Natural killer cell (primary cell): Measurements from ENCODE around the gene RTN4R. TPM values are rescaled to one million over a fixed set of nuclear protein-coding genes. Genes with fewer than 3 reads are reported as not detected.

ENCODE experiments used
- ATAC-seq, 3 donors: fragments of 150-1000 bp in 2 of 3; fragments of 200-7000 bp in 1 of 3; cut with Tn5 transposase; 1 replicate in 1 of 3; 2 replicates in 2 of 3; pipeline ENCODE4 v1.10.0; 2021; ENCODE audit warnings: mild to moderate bottlenecking in 2 of 3, moderate library complexity in 2 of 3
- DNase-seq, 2 donors: peaks; one replicate each; pipeline versions ENCODE4 v3.0.0 to v3.0.0-alpha.2; 2013 to 2021; ENCODE audit warnings: mixed read lengths in 1 of 2
- H3K27ac ChIP-seq: one replicate; pipeline ENCODE4 v1.5.1; 2013; ENCODE audit warnings: mild to moderate bottlenecking, low read length
- H3K27me3 ChIP-seq: one replicate; pipeline ENCODE4 v1.6.1; 2013; ENCODE audit warnings: low read length; ENCODE audit not compliant: control insufficient read depth, insufficient read depth
- H3K36me3 ChIP-seq: one replicate; pipeline ENCODE4 v1.6.1; 2013; ENCODE audit warnings: low read length; ENCODE audit not compliant: control insufficient read depth, insufficient read depth
- H3K4me1 ChIP-seq: one replicate; pipeline ENCODE4 v1.6.1; 2013; ENCODE audit warnings: low read length; ENCODE audit not compliant: control insufficient read depth, insufficient read depth
- H3K4me3 ChIP-seq: one replicate; pipeline ENCODE4 v1.5.1; 2013; ENCODE audit warnings: low read length
- H3K9me3 ChIP-seq: one replicate; pipeline ENCODE4 v1.6.1; 2013; ENCODE audit warnings: low read length; ENCODE audit not compliant: control insufficient read depth, insufficient read depth
- H3K27ac Mint-ChIP-seq, 2 donors: one replicate each; pipeline ENCODE4 v1.8.0; 2022; ENCODE audit warnings: mild to moderate bottlenecking in 2 of 2, mixed read lengths in 2 of 2, moderate library complexity in 1 of 2
- H3K27me3 Mint-ChIP-seq, 2 donors: one replicate each; pipeline ENCODE4 v1.8.0; 2022; ENCODE audit warnings: low read depth in 2 of 2, mixed read lengths in 2 of 2
- H3K36me3 Mint-ChIP-seq: one replicate; pipeline ENCODE4 v1.8.0; 2022; ENCODE audit warnings: mixed read lengths
- H3K4me1 Mint-ChIP-seq, 2 donors: one replicate each; pipeline ENCODE4 v1.8.0; 2022; ENCODE audit warnings: mixed read lengths in 2 of 2
- H3K4me3 Mint-ChIP-seq: one replicate; pipeline ENCODE4 v1.8.0; 2022; ENCODE audit warnings: mild to moderate bottlenecking, moderate library complexity, mixed read lengths
- H3K9me3 Mint-ChIP-seq, 2 donors: one replicate each; pipeline ENCODE4 v1.8.0; 2022; ENCODE audit warnings: mixed read lengths in 2 of 2
- CTCF ChIP-seq: fragments of 200-600 bp; IDR thresholded peaks from one replicate; pipeline ENCODE4 v1.8.0; 2022; ENCODE audit warnings: antibody characterized with exemption
- WGBS: methylation state at CpG from one replicate; pipeline ENCODE4 v1.1.7; 2013; ENCODE audit warnings: missing lambda C conversion rate; ENCODE audit not compliant: insufficient coverage; 5-methylcytosine and 5-hydroxymethylcytosine counted together
- intact Hi-C: fragments of 100-400 bp; cut with micrococcal nuclease; formaldehyde crosslinking; loops from one replicate; pipeline ENCODE4 v1.14.2; 2022
- total RNA-seq, 4 donors: library from RNA; stranded (reverse); fragments of 120-200 nt in 1 of 4; gene quantifications; one replicate each; pipeline versions ENCODE4 v1.2.3 to v1.2.4, GENCODE V29; 2013 to 2022

The RTN4R gene
- total RNA-seq, 3 donors from 2014 or later (not counting 1 experiment from before 2014, with no cell fraction given): 1.2 to 2.9 (median 1.6) TPM

- H3K27ac Mint-ChIP-seq: peak overlapping the region in 1 of 2 donors; percentile 57
- Histone ChIP-seq H3K9me3 (no peaks in the 10 kb centered on the region), H3K27me3 (no peaks in the 10 kb centered on the region), H3K27ac (no peak overlapping the region), H3K36me3 (no peaks in the 10 kb centered on the region), H3K4me3 (no peak overlapping the region), H3K4me1 (peaks cover 51% of the 10 kb centered on the region)
- H3K4me1 Mint-ChIP-seq: peaks cover 18 to 53% of the 10 kb centered on the region in 2 donors
- no peak for TF ChIP-seq CTCF
- no peaks in the 10 kb centered on the region for H3K27me3 Mint-ChIP-seq
- peak overlapping the region; percentile 53 for H3K4me3 Mint-ChIP-seq
- DNase-seq (peak; percentile 11 to 40), ATAC-seq (peak; percentile 54 to 92 (median 92))
- intact Hi-C loops: loop anchor here (10.0 kb wide), 1 partner anchor 48 kb away; no protein-coding TSS in a partner anchor
- 53% methylated on average over 27 of the region's 27 CpGs for WGBS
- no peaks in the 10 kb centered on the region for H3K36me3 Mint-ChIP-seq
- H3K9me3 Mint-ChIP-seq: no peaks in the 10 kb centered on the region
These were observed 55.1 kb downstream of the RTN4R start for GRCh38 chr22:20212754-20213699.

- Mint-ChIP-seq H3K27ac (peak overlapping the region in 1 of 2 donors; percentile 57), H3K9me3 (no peaks in the 10 kb centered on the region), H3K4me1 (peaks cover 21 to 62% of the 10 kb centered on the region in 2 donors), H3K4me3 (peak overlapping the region; percentile 53), H3K27me3 (no peaks in the 10 kb centered on the region), H3K36me3 (no peaks in the 10 kb centered on the region)
- H3K9me3 ChIP-seq: no peaks in the 10 kb centered on the region
- H3K36me3 ChIP-seq: no peaks in the 10 kb centered on the region
- peaks cover 60% of the 10 kb centered on the region for H3K4me1 ChIP-seq
- WGBS: 87% methylated on average over 26 of the region's 26 CpGs
- no peak for DNase-seq
- intact Hi-C loops: loop anchor here (10.0 kb wide), 1 partner anchor 47 kb away; no protein-coding TSS in a partner anchor
- TF ChIP-seq CTCF: no peak
- H3K4me3 ChIP-seq: no peak overlapping the region
- no peak for ATAC-seq
- no peak overlapping the region for H3K27ac ChIP-seq
- H3K27me3 ChIP-seq: no peaks in the 10 kb centered on the region
These were observed 55.9 kb downstream of the RTN4R start for GRCh38 chr22:20211997-20212753.

- Histone ChIP-seq H3K4me3 (no peak overlapping the region), H3K4me1 (peaks cover 67% of the 10 kb centered on the region), H3K9me3 (no peaks in the 10 kb centered on the region), H3K36me3 (no peaks in the 10 kb centered on the region), H3K27me3 (no peaks in the 10 kb centered on the region), H3K27ac (no peak overlapping the region)
- TF ChIP-seq CTCF: no peak
- ATAC-seq (no peak), DNase-seq (no peak)
- intact Hi-C loops: loop anchor here (10.0 kb wide), 1 partner anchor 47 kb away; no protein-coding TSS in a partner anchor
- peaks cover 21 to 67% of the 10 kb centered on the region in 2 donors for H3K4me1 Mint-ChIP-seq
- peak overlapping the region in 1 of 2 donors; percentile 52 for H3K27ac Mint-ChIP-seq
- H3K4me3 Mint-ChIP-seq: no peak overlapping the region
- H3K27me3 Mint-ChIP-seq: no peaks in the 10 kb centered on the region
- no peaks in the 10 kb centered on the region for H3K36me3 Mint-ChIP-seq
- H3K9me3 Mint-ChIP-seq: no peaks in the 10 kb centered on the region
- WGBS: 90% methylated on average over 10 of the region's 10 CpGs
These were observed 56.6 kb downstream of the RTN4R start for GRCh38 chr22:20211409-20211996.
